GM18907 (cell line): ENCODE measurements around the gene ERH.
"Not testable (repeated sequence)": the region's sequence is repeated elsewhere in the genome, so short reads cannot be mapped to it uniquely, and the experiment has no call there.

Experiments
- ATAC-seq: cut with Tn5 transposase; IDR thresholded peaks from one replicate; pipeline ENCODE4 v1.9.1; 2021; ENCODE audit warnings: mild to moderate bottlenecking, moderate library complexity; ENCODE audit not compliant: unreplicated experiment

Gene ERH

GRCh38 chr14:69398818-69399210 is 715 bp upstream of the ERH start:
- ATAC-seq = peak; percentile 21

GRCh38 chr14:69395929-69396328 is 2.2 kb downstream of the ERH start:
- no peak for ATAC-seq

- ATAC-seq = no peak
Observed at GRCh38 chr14:69392481-69392880, 5.6 kb downstream of the ERH start.

GRCh38 chr14:69391400-69391799 is 6.7 kb downstream of the ERH start:
- not testable (repeated sequence) for ATAC-seq

- no peak for ATAC-seq
Observed at GRCh38 chr14:69387311-69387710, 10.8 kb downstream of the ERH start.

- ATAC-seq = no peak
Observed at GRCh38 chr14:69378274-69378673, 19.8 kb downstream of the ERH start.

GRCh38 chr14:69376439-69376838 is 21.7 kb downstream of the ERH start:
- no peak for ATAC-seq

- ATAC-seq = no peak
Observed at GRCh38 chr14:69375722-69376121, 22.4 kb downstream of the ERH start.

GRCh38 chr14:69375182-69375581 is 22.9 kb downstream of the ERH start:
- ATAC-seq = no peak

GRCh38 chr14:69374235-69374634 is 23.9 kb downstream of the ERH start:
- ATAC-seq = no peak

GRCh38 chr14:69373104-69373503 is 25.0 kb downstream of the ERH start:
- ATAC-seq = no peak

- ATAC-seq = no peak
Observed at GRCh38 chr14:69372146-69372545, 26.0 kb downstream of the ERH start.

- no peak for ATAC-seq
Observed at GRCh38 chr14:69370061-69370460, 28.0 kb downstream of the ERH start.

- ATAC-seq = no peak
Observed at GRCh38 chr14:69368381-69368780, 29.7 kb downstream of the ERH start.

- ATAC-seq = no peak
Observed at GRCh38 chr14:69366761-69367160, 31.3 kb downstream of the ERH start.

- ATAC-seq = no peak
Observed at GRCh38 chr14:69366069-69366468, 32.0 kb downstream of the ERH start.

- ATAC-seq = no peak
Observed at GRCh38 chr14:69364378-69364777, 33.7 kb downstream of the ERH start.

GRCh38 chr14:69363964-69364363 is 34.1 kb downstream of the ERH start:
- no peak for ATAC-seq

GRCh38 chr14:69363055-69363454 is 35.0 kb downstream of the ERH start:
- ATAC-seq = no peak

GRCh38 chr14:69360438-69361108 is 37.5 kb downstream of the ERH start:
- no peak for ATAC-seq

GRCh38 chr14:69358966-69359365 is 39.1 kb downstream of the ERH start:
- no peak for ATAC-seq

- ATAC-seq = no peak
Observed at GRCh38 chr14:69358233-69358963, 39.7 kb downstream of the ERH start.
